GM20000 (cell line): ENCODE results near the gene PALD1.

ENCODE experiments used
- DNase-seq: peaks from one replicate; pipeline ENCODE4 v3.0.0; 2012; ENCODE audit warnings: low spot score
- CTCF ChIP-seq: IDR thresholded peaks from 2 replicates; pipeline ENCODE4 v1.5.1; 2012; ENCODE audit warnings: mild to moderate bottlenecking, control low read depth; ENCODE audit errors: extremely low read depth, missing control alignments

Gene PALD1

GRCh38 chr10:70533189-70533558 is 54.6 kb downstream of the PALD1 start:
- TF ChIP-seq CTCF, result no peak
- no peak for DNase-seq

- TF ChIP-seq CTCF, result no peak
- no peak for DNase-seq
Observed at GRCh38 chr10:70534281-70534680, 55.7 kb downstream of the PALD1 start.

GRCh38 chr10:70535001-70535400 is 56.4 kb downstream of the PALD1 start:
- TF ChIP-seq CTCF, result no peak
- no peak for DNase-seq

GRCh38 chr10:70535451-70535850 is 56.9 kb downstream of the PALD1 start:
- DNase-seq, result no peak
- no peak for TF ChIP-seq CTCF

- DNase-seq, result no peak
- TF ChIP-seq CTCF, result no peak
Observed at GRCh38 chr10:70536196-70536861, 57.8 kb downstream of the PALD1 start.

- peak; percentile 46 for DNase-seq
- peak; percentile 43 for TF ChIP-seq CTCF
Observed at GRCh38 chr10:70537398-70538194, 59.0 kb downstream of the PALD1 start.

GRCh38 chr10:70538195-70538520 is 59.6 kb downstream of the PALD1 start:
- no peak for DNase-seq
- TF ChIP-seq CTCF, result no peak
